ENCODE data around the gene SLC25A22.
A peak's percentile ranks its signal among the peaks of the same experiment; 100 is the strongest.

DNA sequence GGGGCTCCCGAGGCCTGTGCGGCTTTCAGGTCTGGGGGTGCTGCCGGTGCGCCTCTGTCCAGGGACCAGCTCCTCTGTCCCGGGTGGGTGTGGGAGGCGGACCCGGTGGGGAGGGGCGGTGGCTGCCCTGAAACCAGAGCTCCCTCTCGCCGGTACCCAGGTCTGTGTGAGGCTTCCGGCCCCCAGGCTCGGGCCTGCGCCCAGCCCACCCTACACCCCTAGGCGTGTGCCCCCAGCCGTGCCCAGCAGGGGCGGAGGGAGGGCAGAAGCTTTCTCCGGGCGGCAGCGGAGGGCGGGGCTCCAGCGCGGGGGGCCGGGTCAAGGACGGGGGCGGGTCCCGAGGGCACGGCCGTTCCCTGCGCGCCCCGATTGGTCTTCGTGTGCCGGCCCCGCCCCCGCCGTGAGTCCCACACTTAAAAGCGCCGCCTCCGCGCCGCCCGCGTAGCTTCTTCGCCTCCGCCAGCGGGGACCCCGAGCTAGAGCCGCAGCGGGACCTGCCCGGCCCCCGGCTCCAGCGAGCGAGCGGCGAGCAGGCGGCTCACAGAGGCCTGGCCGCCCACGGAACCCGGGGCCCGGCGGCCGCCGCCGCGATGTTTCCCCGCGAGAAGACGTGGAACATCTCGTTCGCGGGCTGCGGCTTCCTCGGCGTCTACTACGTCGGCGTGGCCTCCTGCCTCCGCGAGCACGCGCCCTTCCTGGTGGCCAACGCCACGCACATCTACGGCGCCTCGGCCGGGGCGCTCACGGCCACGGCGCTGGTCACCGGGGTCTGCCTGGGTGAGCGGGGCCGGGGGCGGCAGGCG, 21.2 kb upstream of the SLC25A22 start:
- TF ChIP-seq TAF1 (IDR thresholded peaks at IDR 0.05; ENCODE audit: borderline replicate concordance, insufficient read depth, low read length) (no peak), POLR2AphosphoS5 (IDR thresholded peaks at IDR 0.05; ENCODE audit: low read depth, low read length) (peak; percentile 97), FOXP2 (optimal IDR thresholded peaks at IDR 0.05; ENCODE audit: borderline replicate concordance, extremely low read depth, extremely low read length, insufficient read depth) (no peak), SIN3A (IDR thresholded peaks at IDR 0.05; ENCODE audit: borderline replicate concordance, insufficient read depth, low read length) (peak; percentile 61; the same call in 1 of the 2 replicates)
- TF ChIP-seq, protein P1, sequence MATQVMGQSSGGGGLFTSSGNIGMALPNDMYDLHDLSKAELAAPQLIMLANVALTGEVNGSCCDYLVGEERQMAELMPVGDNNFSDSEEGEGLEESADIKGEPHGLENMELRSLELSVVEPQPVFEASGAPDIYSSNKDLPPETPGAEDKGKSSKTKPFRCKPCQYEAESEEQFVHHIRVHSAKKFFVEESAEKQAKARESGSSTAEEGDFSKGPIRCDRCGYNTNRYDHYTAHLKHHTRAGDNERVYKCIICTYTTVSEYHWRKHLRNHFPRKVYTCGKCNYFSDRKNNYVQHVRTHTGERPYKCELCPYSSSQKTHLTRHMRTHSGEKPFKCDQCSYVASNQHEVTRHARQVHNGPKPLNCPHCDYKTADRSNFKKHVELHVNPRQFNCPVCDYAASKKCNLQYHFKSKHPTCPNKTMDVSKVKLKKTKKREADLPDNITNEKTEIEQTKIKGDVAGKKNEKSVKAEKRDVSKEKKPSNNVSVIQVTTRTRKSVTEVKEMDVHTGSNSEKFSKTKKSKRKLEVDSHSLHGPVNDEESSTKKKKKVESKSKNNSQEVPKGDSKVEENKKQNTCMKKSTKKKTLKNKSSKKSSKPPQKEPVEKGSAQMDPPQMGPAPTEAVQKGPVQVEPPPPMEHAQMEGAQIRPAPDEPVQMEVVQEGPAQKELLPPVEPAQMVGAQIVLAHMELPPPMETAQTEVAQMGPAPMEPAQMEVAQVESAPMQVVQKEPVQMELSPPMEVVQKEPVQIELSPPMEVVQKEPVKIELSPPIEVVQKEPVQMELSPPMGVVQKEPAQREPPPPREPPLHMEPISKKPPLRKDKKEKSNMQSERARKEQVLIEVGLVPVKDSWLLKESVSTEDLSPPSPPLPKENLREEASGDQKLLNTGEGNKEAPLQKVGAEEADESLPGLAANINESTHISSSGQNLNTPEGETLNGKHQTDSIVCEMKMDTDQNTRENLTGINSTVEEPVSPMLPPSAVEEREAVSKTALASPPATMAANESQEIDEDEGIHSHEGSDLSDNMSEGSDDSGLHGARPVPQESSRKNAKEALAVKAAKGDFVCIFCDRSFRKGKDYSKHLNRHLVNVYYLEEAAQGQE (IDR thresholded peaks at IDR 0.05; ENCODE audit: insufficient read depth in 1 of 2, low read depth in 2 of 2, low read length in 2 of 2), result no peak
